Stimulated activated naive CD4-positive, alpha-beta T cell (primary cell): Measurements from ENCODE around the gene PPP1R17.

Source experiments
- DNase-seq, 6 experiments: peaks; one replicate each; lab custom pipeline; 2025; lab: John Stamatoyannopoulos, UW

PPP1R17 gene

DNA sequence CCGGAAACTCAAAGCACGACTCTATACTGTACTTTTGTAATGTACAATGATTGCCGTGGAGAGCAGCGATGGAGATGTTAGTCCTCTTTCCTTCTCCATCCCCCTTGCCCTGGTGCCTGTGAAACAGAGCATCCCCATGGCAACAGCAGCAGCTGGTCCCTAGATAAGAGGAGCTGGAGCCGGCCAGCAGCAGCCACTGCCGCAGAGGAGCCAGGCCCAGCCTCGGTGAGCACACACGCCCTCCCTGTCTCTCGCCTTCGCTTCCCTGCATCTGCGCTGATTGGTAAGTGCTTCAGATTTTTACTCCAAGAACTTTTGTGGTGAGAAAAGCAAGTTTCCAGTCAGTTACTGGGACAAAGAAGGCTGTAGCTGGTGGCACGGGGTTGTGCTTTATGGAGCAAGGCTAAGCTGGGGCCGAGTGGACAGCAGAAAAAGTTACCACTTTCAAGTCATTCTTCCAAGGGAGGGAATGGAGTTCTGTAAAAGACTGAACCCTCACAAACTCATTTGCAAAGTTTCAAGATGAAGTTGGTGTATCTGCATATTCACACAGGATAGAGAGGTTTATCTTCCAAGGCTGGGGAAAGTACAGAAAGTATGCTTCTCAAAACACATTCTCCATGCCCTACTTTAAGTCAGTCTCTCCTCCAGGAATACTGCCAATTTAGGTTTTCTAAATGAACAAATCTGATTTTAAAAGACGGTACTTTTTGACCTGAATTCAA lies at the start of gene PPP1R17:
Gene PPP1R17, plus strand, starts transcription at position 192 of the 725 bp plus-strand sequence. CDS start 5,227 bp downstream, outside the sequence.
- DNase-seq: no peak

DNA sequence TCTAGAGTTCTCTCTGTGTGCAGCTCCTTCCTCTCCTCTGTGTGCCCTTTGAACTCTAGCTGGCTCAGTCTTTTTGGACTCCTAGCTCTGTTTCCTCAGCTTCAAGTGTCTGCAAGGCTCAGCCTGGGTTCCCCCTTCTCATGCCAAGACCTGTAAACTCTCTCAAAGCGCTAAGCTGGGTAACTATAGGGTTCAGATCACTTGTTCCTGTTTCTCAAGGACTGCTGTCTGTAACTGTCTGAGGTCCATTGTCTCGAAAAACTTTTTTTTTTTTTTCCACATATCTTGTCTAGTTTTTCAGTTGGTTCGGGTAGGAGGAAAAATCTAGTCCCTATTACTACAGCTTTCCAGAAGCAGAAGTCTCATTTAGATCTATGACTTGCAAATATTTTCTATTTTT lies 46.6 kb upstream of the PPP1R17 start:
- no peak for DNase-seq

DNA sequence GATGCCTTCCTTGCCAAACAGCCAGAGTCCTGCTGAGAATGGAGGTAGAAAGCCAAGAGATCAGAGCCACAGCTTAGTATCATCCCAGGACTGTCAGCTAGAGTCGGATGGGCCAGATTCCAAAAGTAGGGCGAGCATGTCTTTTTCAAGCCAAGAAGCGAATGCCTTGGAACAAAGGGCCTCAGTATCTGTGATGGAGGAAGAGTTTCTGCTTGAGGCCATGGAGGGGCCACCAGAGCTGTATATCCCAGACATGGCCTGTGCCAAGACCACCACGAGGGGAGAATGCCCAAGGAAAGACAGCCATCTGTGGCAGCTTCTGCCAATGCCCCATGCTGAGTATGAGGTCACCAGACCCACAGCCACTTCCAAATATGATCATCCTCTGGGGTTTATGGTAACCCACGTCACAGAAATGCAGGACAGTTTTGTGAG lies 44.3 kb upstream of the PPP1R17 start:
- DNase-seq: no peak

DNA sequence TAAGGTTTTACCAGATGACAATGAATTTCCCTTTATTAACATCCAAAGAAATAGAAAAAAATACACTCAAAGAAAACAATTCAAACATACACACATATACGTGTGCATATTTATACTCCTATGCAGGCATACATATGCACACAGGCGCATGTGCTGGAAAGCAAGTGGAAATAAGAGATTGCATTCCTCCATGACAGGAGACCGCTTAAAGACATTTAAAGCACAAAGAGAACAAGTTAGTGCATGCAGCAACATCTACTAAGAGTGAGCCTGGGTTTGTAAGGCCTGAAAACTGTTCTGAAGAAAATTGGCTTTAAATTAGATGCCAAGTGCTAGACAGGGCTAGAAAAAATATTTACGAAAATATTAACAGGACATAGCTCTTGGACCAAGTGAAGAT lies 40.1 kb upstream of the PPP1R17 start:
- no peak for DNase-seq

DNA sequence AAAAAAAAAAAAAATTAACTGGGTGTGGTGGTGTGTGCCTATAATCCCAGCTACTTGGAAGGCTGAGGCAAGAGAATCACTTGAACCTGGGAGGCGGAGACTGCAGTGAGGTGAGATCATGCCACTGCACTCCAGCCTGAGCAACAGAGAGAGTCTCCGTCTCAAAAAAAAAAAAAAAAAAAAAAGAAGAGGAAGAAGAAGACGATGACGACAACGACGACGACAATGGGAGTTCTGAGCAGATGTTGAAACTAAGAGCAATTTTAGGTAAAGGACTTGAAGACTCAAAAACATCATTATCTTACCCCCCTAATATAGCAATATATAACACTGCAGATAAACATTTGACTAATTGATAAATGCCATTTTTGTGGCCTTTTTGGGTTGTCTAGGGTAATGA lies 39.5 kb upstream of the PPP1R17 start:
- no peak for DNase-seq

DNA sequence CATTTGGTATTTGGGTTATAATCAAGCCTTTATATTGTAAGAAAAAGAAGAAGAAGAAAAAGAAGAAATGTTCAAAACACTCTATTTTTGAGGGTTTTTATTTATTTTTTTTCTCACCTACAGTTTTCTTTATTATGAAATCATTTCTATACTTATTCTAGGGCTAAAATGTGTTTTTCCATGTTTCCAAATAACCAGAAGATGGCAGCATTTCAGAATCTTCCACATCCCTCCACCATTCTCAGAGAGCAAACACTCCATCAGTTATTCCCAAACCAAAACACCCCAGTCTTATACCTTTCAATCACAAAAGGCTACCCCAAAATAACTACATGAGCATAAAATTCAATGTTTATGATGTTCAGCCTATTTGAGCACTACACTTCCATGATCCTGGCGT lies 38.7 kb upstream of the PPP1R17 start:
- no peak for DNase-seq

DNA sequence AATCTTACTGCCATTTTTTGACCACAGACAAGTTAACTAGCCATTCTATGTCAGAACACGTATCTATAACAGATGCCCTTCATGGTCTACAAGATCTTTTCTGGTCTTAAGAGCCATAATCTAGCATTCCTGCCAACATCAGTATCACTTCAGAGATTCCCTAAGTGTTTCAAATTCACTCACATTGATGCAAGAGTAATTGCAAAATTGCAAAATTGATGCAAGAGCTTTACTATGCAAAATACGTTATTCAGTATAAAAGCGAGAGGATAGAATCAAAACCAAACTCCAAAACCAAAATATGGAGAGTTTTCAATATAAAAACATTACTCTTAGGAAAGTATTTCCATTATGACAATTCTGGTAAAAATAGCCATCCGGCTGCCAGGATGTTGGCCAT lies 38.1 kb upstream of the PPP1R17 start:
- no peak for DNase-seq

DNA sequence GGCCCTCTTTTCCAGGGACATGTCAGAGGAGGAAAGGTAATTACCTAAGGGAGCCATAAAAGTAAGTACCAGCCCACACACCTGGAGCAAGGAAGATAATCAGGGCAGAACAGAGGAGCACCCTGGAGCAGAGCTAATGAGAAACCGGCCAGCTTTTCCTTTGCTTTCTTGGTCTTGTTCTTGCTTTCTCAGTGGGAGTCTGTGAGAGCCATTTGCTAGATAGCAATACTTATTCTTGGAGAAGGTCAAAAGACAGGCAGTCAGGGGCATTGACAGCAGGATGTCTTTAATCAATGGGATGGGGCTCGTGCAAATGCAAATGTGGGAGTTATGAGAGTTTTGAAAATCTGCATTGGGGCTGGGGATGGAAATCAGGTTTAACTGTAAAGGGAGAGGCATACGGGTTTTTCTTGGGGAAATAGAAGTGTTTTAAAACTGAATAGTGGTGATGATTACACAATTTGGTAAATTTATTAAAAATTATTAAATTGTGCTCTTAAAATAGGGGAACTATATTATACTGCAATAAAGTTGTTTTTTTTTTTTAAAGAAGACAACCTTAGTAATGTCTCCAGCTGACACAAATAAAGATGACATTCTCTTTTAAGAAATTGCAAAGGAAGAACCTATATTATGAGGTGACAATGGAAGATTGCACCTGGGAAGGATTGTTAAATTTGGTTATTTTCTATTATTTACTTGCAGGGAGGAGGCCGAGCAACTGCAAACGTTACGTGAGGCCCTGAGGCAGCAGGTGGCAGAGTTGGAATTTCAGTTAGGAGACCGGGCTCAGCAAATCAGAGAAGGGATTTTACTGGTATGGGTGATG lies 35.6 kb upstream of the PPP1R17 start:
- DNase-seq: no peak

DNA sequence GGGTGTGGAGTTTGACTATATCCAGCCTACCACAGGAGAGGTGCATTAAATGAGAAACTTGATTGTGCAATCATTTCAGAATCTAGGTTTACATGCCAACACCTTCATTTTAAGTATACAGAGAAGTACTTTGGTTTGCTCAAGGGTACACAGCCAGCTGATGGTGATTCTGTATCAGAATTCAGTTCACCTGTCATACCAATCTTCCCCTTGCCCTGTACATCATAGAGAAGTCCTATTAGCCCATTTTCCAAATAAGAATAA lies 35.0 kb upstream of the PPP1R17 start:
- DNase-seq: no peak

DNA sequence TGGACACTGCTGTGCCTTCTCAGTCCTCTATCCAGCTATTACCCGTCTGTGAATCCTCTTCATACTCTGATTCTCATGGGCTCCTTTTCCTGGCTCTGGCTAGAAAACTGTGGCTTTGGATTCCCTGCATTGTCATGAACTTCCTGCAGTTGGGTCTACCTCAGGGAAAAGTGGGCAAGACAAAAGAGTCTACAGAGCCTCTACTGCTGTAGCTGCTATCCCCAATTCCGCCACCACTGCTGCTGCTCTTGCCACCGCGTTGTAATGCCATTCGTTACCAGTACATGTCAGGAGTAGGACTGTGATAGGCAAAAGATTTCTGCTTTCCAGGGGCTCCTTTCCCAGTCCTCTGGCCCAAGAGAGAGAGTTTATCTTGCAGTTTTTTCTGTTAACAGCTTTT lies 23.9 kb upstream of the PPP1R17 start:
- DNase-seq: no peak

DNA sequence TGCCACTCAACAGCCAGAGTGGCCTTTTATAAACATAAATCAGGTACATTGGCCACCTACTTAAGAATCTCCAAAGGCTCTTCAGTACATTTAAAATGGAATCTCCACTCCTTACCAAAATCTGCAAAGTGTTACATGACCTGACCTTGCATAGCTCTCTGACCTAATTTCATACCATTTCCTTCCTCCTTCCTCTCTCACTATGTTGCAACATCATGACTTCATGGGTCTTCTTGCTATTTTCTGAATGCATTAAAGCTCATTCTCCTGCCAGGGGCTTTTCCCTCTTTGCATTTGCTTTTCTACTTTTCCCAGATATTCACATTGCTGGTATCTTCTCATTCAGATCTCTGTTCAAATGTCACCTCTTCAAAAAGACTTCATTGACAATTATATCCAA lies 22.1 kb upstream of the PPP1R17 start:
- no peak for DNase-seq

DNA sequence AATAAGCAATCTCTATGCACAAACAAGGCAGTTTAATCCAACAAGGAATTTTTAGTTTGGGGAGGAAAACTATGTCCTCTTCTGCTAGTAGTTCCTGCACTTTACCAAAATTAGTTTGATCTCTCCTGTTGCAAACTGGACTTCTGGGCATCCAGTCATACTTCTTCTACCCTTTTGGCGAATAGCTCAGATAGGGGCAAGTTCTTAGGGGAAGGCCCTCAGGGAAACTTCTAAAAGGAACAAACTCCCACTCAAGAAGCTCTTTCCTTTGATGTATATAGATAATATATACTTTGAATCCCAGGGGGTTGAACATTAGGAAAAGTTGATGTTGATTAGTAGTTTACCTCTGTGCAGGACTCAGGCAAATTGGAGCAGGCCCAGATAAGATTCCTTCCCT lies 21.5 kb upstream of the PPP1R17 start:
- no peak for DNase-seq

DNA sequence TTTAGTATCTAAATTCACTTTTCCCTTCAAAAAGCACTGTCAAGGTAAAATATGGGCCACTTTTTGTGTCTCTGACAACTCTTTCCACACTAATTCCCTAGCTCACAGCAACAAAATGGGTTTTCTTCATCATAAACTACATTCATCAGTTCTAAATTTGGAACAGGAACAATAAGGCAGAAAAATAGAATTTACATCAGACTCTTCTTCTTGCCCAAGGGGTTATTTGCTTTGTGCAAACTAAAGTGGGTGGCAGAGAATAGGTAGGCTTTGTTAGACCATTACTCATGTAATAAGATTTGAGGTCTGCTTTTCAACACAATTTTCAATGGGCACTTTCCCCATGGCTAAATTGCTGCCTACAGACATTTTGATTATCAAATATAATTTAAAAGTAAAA lies 17.6 kb upstream of the PPP1R17 start:
- DNase-seq: no peak

DNA sequence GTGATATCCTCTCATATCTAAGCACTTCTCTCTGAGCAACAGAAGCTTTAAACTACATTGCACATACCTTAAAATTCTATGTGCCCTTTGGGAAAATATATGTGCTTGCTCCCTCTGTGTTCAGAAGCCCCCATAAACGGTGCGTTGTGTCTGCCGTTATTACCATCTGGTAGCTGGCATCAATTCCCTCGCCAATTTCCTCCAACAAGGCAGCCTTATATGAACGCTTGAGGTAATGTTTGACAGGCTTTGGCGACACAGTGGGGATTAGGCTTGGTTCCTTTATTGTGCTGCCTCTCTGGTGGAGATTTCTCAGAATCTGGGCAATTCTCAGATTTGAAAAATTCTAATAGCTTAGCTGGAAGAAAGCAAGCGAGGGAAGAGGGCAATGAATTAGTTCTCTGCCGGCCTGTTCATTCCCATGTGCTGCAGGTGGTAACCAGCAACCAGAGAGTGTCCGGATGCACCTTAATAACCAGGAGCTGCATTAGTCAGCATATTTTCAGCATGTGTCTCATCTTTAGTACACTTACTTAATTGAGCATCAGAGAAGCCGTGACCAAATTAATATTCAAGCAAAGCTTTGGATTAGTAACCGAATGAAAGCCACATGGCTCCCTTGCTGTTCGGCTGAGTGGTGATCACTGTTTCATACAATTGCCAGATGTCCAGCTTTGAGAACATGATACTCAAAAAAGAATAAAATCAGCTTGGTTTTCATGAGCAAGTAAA lies 7.3 kb upstream of the PPP1R17 start:
- no peak for DNase-seq

DNA sequence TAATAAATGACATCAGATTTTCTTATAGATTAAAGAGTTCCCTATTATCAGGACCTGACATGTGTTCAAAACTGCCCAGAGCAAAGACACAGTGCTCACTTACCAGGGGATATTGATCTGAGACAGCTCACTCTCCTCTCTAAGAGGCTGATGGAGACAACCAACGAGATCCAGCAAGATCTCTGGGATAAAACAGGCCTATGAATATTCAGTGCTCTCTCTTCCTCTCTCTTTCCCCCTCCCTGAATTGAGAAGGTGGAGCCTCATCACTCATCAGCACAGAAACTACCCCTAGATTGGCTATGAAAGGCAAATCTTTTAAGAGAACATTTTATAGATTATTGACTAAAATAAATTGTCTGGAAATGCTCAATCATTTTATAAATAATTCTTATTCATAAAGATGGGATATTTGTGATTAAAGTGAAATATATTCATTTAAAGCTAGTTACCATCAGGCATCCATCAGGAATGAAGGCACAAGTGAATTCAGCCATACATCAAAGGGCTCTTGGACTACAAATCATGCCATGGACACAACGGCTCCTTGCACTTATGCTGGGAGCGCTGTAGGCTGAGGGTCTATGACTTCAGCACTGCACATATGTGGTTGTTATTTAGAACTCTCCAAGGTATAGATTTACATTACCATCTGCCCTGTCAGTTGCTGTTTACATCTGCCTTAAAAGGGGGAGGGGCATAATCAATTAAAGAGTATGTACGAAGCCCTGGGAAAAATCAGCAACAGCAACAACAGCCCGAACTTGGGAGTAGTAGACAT lies 3.4 kb upstream of the PPP1R17 start:
- DNase-seq: no peak

DNA sequence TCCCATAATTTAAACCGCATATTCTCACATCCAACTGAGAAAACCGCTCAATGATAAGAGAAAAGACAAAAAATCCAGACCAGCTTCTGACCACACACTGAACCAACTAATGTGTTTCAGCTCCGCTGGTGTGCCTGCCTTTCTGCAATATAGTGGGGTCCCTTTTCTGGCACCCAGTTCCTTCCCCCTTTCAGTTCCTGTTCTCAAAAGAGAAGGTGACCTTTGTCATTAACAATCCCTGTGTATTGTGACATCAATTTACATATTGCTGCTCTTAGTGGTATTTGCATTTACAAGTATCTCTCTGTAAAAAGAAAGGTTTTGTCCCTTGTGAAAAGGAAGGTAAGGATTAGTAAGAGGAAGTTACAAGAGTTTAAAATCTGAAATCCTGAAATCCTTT lies 1.4 kb downstream of the PPP1R17 start:
- no peak for DNase-seq

DNA sequence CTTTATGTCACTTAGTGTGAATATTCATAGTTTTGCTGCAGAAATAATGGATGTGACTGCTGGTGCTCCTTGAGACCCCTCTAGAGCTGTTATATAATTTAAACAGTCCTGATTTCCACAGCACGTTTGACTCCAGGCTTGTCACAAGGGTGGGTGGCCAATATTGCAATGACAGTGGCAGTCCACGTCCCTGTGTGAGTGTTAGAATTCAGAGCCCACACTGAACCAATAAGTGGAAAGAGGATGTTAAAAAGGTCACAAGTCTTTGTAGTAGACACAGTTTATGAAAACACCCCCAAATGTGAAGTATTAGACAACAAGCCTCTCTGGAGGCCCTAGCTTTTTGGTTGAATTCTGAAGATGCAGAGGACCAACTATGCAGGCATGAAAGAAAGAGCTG lies 2.0 kb downstream of the PPP1R17 start:
- no peak for DNase-seq

DNA sequence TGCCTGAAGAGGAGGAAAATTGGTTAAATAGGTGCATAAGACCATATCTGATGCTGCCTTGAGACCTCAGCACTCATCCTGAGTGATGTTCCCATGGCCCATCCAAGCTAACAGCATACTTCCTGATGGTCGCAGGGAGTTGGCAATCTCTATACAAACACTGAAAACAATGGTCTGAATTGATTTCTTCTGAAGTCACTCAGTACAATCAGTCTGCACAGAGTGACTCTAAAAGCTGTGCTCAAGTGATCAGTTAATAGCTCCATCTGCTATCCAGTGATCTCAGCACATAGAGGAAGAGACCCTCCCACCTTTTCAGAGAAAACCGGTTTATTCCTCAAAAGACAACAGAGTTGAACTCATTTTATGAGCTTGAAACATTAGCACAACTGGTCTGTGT lies 3.9 kb downstream of the PPP1R17 start:
- no peak for DNase-seq

DNA sequence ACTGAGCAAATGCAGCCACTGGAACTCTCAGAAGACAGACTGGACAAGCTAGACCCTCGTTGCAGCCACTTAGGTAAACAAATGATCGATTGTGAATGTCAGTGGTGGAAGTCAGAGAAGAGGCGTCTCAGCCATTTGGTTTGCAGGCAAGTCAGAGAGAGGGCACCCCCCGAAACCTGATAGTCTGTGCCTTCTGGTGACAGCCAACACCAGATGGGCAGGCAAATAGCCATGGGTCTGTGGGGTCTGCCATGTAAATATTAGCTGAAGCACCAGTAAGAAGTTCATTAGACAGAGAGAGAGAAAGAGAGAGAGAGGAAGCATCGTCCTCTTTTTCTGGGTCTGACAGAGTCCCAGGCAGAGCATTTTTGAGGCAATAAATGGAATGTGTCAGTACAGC lies 5.4 kb downstream of the PPP1R17 start:
- no peak for DNase-seq

DNA sequence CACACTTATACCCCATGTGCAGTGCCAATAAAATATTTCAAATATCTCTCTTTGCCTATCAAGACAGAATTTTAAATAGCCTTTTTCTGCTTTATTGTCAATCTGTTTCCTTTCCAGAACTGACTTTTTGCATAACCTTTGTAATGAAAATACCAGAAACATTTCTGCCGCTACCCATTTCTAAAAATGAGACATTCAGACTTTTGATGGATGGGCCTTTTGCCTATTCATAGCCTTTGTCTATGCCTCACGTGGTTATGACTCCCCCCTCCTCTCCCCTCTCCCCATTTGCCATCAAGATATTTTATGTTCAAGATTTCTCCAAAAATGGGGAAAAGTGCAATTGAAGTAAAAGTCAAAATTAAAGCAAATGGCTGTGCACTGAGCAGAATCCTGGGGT lies 5.9 kb downstream of the PPP1R17 start:
- no peak for DNase-seq

DNA sequence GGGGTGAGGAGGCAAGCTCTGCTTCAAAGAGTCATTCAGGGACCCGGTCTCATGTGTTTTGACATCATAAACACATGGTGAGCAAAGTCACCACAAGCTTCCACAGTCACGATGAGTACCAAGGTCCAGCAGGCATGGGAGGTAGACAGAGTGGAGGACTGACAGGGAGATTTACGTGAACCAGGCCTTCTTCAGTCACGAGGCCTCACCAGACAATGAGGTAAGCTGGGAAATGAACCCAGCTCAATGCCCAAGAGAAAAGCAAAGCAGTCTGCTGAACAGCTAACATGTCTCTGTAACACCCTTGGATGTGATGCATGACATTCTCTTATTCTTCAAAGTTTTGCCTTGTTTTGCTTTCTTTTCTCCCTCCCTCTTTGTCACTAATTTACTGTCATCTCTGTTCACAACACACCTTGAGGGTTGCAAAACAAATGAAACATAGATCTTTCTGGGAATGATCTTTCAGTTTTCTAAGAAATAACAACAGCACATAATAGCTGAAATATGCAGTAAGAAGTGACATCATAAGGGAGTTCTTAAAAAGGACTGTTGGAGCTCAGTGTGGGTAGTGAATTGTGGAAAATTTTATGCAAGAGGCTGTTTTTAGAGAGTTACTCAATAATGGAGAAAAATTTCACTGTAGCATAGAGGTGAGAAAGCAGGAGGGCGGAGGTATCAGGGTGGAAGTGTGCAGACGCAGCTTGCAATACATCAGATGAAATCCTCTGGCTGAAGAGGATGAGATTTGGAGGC lies 9.0 kb downstream of the PPP1R17 start:
- DNase-seq: no peak

DNA sequence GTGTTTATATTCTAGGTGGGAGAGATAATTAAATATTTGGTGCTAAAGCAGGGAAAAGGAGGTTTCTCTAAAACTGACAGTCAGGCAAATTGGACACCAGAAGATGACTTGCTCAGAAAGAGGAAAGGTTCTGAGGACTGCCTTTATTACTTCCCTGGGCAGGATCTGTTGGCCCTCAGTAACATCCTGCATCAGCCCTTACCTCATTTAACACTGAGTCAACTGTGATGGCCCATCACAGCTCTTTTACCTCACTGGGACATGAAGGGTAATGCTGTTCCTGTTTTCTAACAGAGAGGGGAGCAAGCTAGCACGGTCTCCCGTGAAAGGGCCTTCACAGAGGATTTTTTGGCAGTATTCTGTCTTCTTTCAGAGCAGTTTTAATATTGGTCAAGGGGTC lies 12.0 kb downstream of the PPP1R17 start:
- DNase-seq: no peak
